ENCODE measurements around the gene RGMB. TPM values are rescaled to one million over a fixed set of nuclear protein-coding genes. Genes with fewer than 3 reads are reported as not detected.

Gene RGMB
- total and polyA plus RNA-seq, 7 donors: 8.2 to 25.7 (median 14.1) TPM

GRCh38 chr5:98816582-98817222, 43.2 kb downstream of the RGMB start:
- DNase-seq (no peak), ATAC-seq (no peak)
- TF ChIP-seq CTCF (IDR thresholded peaks at IDR 0.05): no peak
- Histone ChIP-seq H3K4me1 (no peaks in the 10 kb centered on the region), H3K9me3 (peaks cover 7% of the 10 kb centered on the region), H3K27ac (no peak overlapping the region), H3K36me3 (ENCODE audit: insufficient read depth in 1 of 2, low read depth in 1 of 2) (no peaks in the 10 kb centered on the region), H3K4me3 (no peak overlapping the region), H3K27me3 (ENCODE audit: insufficient read depth in 3 of 3, low read length in 2 of 3) (no peaks in the 10 kb centered on the region)
- 88 to 92% (median 88%) methylated on average over 6 of the region's 6 CpGs for WGBS, 3 donors
- intact Hi-C loops (cut with DNase I): no loop called here

GRCh38 chr5:98825582-98826375, 52.3 kb downstream of the RGMB start:
- intact Hi-C loops (cut with DNase I): loop anchor here in 1 of 2 donors (10.0 kb wide), 1 partner anchor 1591 kb away; no protein-coding TSS in a partner anchor
- DNase-seq: no peak
- ATAC-seq: no peak
- no peak for TF ChIP-seq CTCF (IDR thresholded peaks at IDR 0.05)
- Histone ChIP-seq H3K9me3 (peaks cover 2% of the 10 kb centered on the region), H3K4me1 (no peaks in the 10 kb centered on the region), H3K4me3 (no peak overlapping the region), H3K27ac (no peak overlapping the region), H3K27me3 (ENCODE audit: insufficient read depth in 3 of 3, low read length in 2 of 3) (no peaks in the 10 kb centered on the region), H3K36me3 (ENCODE audit: insufficient read depth in 1 of 2, low read depth in 1 of 2) (no peaks in the 10 kb centered on the region)
- WGBS, 3 donors: 84 to 93% (median 90%) methylated on average over 4 of the region's 4 CpGs

GRCh38 chr5:98827161-98827560, 53.7 kb downstream of the RGMB start:
- H3K27ac ChIP-seq: no peak overlapping the region
- no peaks in the 10 kb centered on the region for H3K36me3 ChIP-seq (ENCODE audit: insufficient read depth in 1 of 2, low read depth in 1 of 2)
- peak in 2 of 4 donors; percentile 60 to 75 for ATAC-seq
- H3K4me3 ChIP-seq: no peak overlapping the region
- no peaks in the 10 kb centered on the region for H3K9me3 ChIP-seq
- no peak for DNase-seq
- no peaks in the 10 kb centered on the region for H3K4me1 ChIP-seq
- intact Hi-C loops (cut with DNase I): loop anchor here in 1 of 2 donors (10.0 kb wide), 1 partner anchor 1592 kb away; no protein-coding TSS in a partner anchor
- peak; percentile 65 for TF ChIP-seq CTCF (IDR thresholded peaks at IDR 0.05)
- no peaks in the 10 kb centered on the region for H3K27me3 ChIP-seq (ENCODE audit: insufficient read depth in 3 of 3, low read length in 2 of 3)
- 5 to 31% (median 11%) methylated on average over 1 of the region's 1 CpG for WGBS, 3 donors

GRCh38 chr5:98827588-98828284, 54.3 kb downstream of the RGMB start:
- no peak for DNase-seq
- H3K27ac ChIP-seq: no peak overlapping the region
- H3K36me3 ChIP-seq (ENCODE audit: insufficient read depth in 1 of 2, low read depth in 1 of 2): no peaks in the 10 kb centered on the region
- 72 to 81% (median 79%) methylated on average over 7 of the region's 7 CpGs for WGBS, 3 donors
- no peak overlapping the region for H3K4me3 ChIP-seq
- TF ChIP-seq CTCF (IDR thresholded peaks at IDR 0.05): no peak
- H3K9me3 ChIP-seq: no peaks in the 10 kb centered on the region
- ATAC-seq: no peak
- intact Hi-C loops (cut with DNase I): loop anchor here in 1 of 2 donors (10.0 kb wide), 1 partner anchor 1593 kb away; no protein-coding TSS in a partner anchor
- no peaks in the 10 kb centered on the region for H3K27me3 ChIP-seq (ENCODE audit: insufficient read depth in 3 of 3, low read length in 2 of 3)
- H3K4me1 ChIP-seq: no peaks in the 10 kb centered on the region

Measured in psoas muscle (tissue), 8 donors.